CD4-positive, alpha-beta memory T cell (primary cell): ENCODE data around the gene TSC22D2. TPM values are rescaled to one million over a fixed set of nuclear protein-coding genes. Genes with fewer than 3 reads are reported as not detected.
A peak's percentile ranks its signal among the peaks of the same experiment; 100 is the strongest.

ENCODE experiments used
- CTCF ChIA-PET: fragments of 350-600 bp; sonication (Branson Sonifier 250); formaldehyde crosslinking; loops from one replicate; lab custom pipeline; 2021; ENCODE audit warnings: inconsistent platforms; ENCODE audit not compliant: partially characterized antibody; lab: Charles Lee
- POLR2A ChIA-PET: fragments of 350-600 bp; sonication (Branson Sonifier 250); formaldehyde crosslinking; loops from one replicate; lab custom pipeline; 2021; ENCODE audit not compliant: partially characterized antibody; lab: Charles Lee
- DNase-seq, 5 donors: peaks; one replicate each; pipeline versions ENCODE4 v3.0.0 to v3.0.0-alpha.2; 2020 to 2022; ENCODE audit warnings: mixed read lengths in 1 of 5
- H3K27ac ChIP-seq: one replicate; pipeline ENCODE4 v1.7.0; 2013; ENCODE audit warnings: low read depth, low read length
- H3K27me3 ChIP-seq: 2 replicates; pipeline ENCODE4 v1.7.0; 2013; ENCODE audit warnings: mild to moderate bottlenecking, low read length, moderate library complexity; ENCODE audit not compliant: insufficient read depth
- H3K36me3 ChIP-seq: 2 replicates; pipeline ENCODE4 v1.7.0; 2013; ENCODE audit warnings: mild to moderate bottlenecking, low read length, moderate library complexity; ENCODE audit not compliant: insufficient read depth
- H3K4me1 ChIP-seq: 2 replicates; pipeline ENCODE4 v1.7.0; 2013; ENCODE audit warnings: mild to moderate bottlenecking, low read length, moderate library complexity; ENCODE audit not compliant: insufficient read depth
- H3K4me3 ChIP-seq, 2 donors: one replicate each; pipeline ENCODE4 v1.7.0; 2013; ENCODE audit warnings: low read length in 2 of 2, mild to moderate bottlenecking in 1 of 2
- H3K9me3 ChIP-seq, 2 donors: one replicate each; pipeline ENCODE4 v1.7.0; 2013; ENCODE audit warnings: low read length in 2 of 2, control low read depth in 1 of 2; ENCODE audit not compliant: control insufficient read depth in 1 of 2
- H3K27ac Mint-ChIP-seq, 7 donors: one replicate each; pipeline ENCODE4 v1.8.0; 2020 to 2021; ENCODE audit warnings: mixed read lengths in 7 of 7, mild to moderate bottlenecking in 6 of 7, inconsistent platforms in 3 of 7, moderate library complexity in 3 of 7
- H3K27me3 Mint-ChIP-seq, 2 donors: one replicate each; pipeline ENCODE4 v1.8.0; 2020 to 2021; ENCODE audit warnings: mixed read lengths in 2 of 2
- H3K36me3 Mint-ChIP-seq, 2 donors: one replicate each; pipeline ENCODE4 v1.8.0; 2020 to 2021; ENCODE audit warnings: mixed read lengths in 2 of 2, inconsistent platforms in 1 of 2, mild to moderate bottlenecking in 1 of 2
- H3K4me1 Mint-ChIP-seq, 4 donors: one replicate each; pipeline ENCODE4 v1.8.0; 2020 to 2021; ENCODE audit warnings: mixed read lengths in 4 of 4, mild to moderate bottlenecking in 1 of 4
- H3K4me3 Mint-ChIP-seq, 8 donors: one replicate each; pipeline ENCODE4 v1.8.0; 2020 to 2021; ENCODE audit warnings: mixed read lengths in 8 of 8, mild to moderate bottlenecking in 7 of 8, moderate library complexity in 6 of 8, inconsistent platforms in 3 of 8
- H3K9me3 Mint-ChIP-seq, 8 donors: one replicate each; pipeline ENCODE4 v1.8.0; 2020 to 2021; ENCODE audit warnings: mixed read lengths in 8 of 8, mild to moderate bottlenecking in 5 of 8, inconsistent platforms in 3 of 8, moderate library complexity in 1 of 8
- intact Hi-C: fragments of 100-400 bp; cut with micrococcal nuclease; formaldehyde crosslinking; loops from one replicate; pipeline ENCODE4 v1.15.1; 2023
- polyA plus RNA-seq, 2 donors: library from polyadenylated mRNA; unstranded; fragments of 300-500 nt; fragmentation: Illumina TruSeq; gene quantifications; one replicate each; pipeline ENCODE4 v1.2.3, GENCODE V29; 2021
- total RNA-seq, 2 experiments: library from RNA; stranded (reverse); gene quantifications; one replicate each; pipeline ENCODE4 v1.2.3, GENCODE V29; 2021

TSC22D2 gene
- total and polyA plus RNA-seq, 4 experiments from 2014 or later: 5.5 to 25.7 (median 19.7) TPM

DNA sequence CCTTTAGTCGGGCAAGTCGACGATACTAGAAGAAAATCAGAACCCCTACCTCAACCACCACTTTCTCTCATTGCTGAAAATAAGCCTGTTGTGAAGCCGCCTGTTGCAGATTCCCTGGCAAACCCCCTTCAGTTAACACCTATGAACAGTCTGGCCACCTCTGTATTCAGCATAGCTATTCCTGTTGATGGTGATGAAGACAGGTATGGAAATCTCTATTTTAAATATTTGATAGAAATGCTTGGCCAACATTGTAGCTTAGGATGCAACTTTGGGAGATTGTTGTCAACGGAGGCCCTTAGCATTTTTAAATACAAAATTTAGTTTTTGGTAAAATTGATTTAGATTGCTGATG lies 3.0 kb downstream of the TSC22D2 start:
- Mint-ChIP-seq H3K27me3 (no peaks in the 10 kb centered on the region), H3K27ac (peak overlapping the region; percentile 47 to 93 (median 90)), H3K4me3 (peak overlapping the region; percentile 82 to 99 (median 92)), H3K36me3 (peaks cover 0 to 31% of the 10 kb centered on the region in 2 donors), H3K9me3 (peaks cover 0 to 4% (median 0%) of the 10 kb centered on the region in 8 donors), H3K4me1 (peaks cover 42 to 62% (median 52%) of the 10 kb centered on the region in 4 donors)
- peaks cover 60% of the 10 kb centered on the region for H3K4me1 ChIP-seq
- H3K9me3 ChIP-seq: no peaks in the 10 kb centered on the region
- no peaks in the 10 kb centered on the region for H3K27me3 ChIP-seq
- intact Hi-C loops: loop anchor here (2.0 to 10.0 kb wide), 3 partner anchors 16 to 794 kb away; partner anchors contain the start of gene GPR171
- peak overlapping the region; percentile 66 to 93 for H3K4me3 ChIP-seq
- no peak for DNase-seq
- ChIA-PET CTCF (interaction anchor here (1.2 to 2.4 kb wide), 6 partner anchors 13 to 125 kb away, joined by 3 to 7 read pairs (median 4); no protein-coding TSS in a partner anchor), POLR2A (interaction anchor here (0.6 to 6.8 kb wide), 6 partner anchors 8 to 351 kb away, joined by 3 to 107 read pairs (median 24); partner anchors contain the start of genes EIF2A, SELENOT, SERP1 and SIAH2)
- H3K27ac ChIP-seq: peak overlapping the region; percentile 95
- H3K36me3 ChIP-seq: no peaks in the 10 kb centered on the region

- H3K4me3 ChIP-seq: peak overlapping the region; percentile 40 to 93
- Mint-ChIP-seq H3K27ac (peak overlapping the region in 5 of 7 donors; percentile 31 to 93 (median 90)), H3K36me3 (peaks cover 0 to 31% of the 10 kb centered on the region in 2 donors), H3K9me3 (peaks cover 0 to 4% (median 0%) of the 10 kb centered on the region in 8 donors), H3K4me3 (peak overlapping the region; percentile 82 to 99 (median 92)), H3K4me1 (peaks cover 43 to 63% (median 52%) of the 10 kb centered on the region in 4 donors), H3K27me3 (no peaks in the 10 kb centered on the region)
- no peaks in the 10 kb centered on the region for H3K9me3 ChIP-seq
- no peak for DNase-seq
- peaks cover 65% of the 10 kb centered on the region for H3K4me1 ChIP-seq
- H3K27ac ChIP-seq: no peak overlapping the region
- no peaks in the 10 kb centered on the region for H3K36me3 ChIP-seq
- H3K27me3 ChIP-seq: no peaks in the 10 kb centered on the region
- ChIA-PET POLR2A (interaction anchor here (1.3 to 6.8 kb wide), 3 partner anchors 15 to 351 kb away, joined by 4 to 107 read pairs (median 74); partner anchors contain the start of genes EIF2A, SERP1 and SIAH2), CTCF (interaction anchor here (0.6 to 2.4 kb wide), 6 partner anchors 15 to 125 kb away, joined by 3 to 7 read pairs (median 4); no protein-coding TSS in a partner anchor)
- intact Hi-C loops: loop anchor here (2.0 to 10.0 kb wide), 3 partner anchors 15 to 793 kb away; partner anchors contain the start of gene GPR171
Observed at GRCh38 chr3:150411546-150411945, 3.4 kb downstream of the TSC22D2 start.

DNA sequence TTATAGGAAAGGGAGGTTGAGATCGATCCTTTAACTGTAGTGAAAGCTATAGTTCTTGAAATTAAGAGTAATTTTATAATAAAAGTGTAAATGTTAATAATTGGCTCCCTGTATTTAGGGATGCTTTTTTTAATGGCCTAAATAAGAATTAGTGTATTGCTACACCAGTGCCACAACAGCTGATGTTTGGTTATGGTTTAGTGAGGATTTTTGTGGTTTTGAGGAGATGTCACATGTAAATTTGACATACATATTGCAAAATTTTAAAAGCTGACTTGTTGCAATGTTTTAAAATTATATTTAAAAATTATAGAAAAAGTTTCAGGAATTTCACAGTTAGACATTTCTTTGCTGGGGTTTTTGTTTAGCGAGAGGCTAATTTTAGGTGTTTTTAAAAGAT lies 3.9 kb downstream of the TSC22D2 start:
- peak overlapping the region; percentile 40 to 93 for H3K4me3 ChIP-seq
- Mint-ChIP-seq H3K4me1 (peaks cover 45 to 67% (median 54%) of the 10 kb centered on the region in 4 donors), H3K27me3 (no peaks in the 10 kb centered on the region)

DNA sequence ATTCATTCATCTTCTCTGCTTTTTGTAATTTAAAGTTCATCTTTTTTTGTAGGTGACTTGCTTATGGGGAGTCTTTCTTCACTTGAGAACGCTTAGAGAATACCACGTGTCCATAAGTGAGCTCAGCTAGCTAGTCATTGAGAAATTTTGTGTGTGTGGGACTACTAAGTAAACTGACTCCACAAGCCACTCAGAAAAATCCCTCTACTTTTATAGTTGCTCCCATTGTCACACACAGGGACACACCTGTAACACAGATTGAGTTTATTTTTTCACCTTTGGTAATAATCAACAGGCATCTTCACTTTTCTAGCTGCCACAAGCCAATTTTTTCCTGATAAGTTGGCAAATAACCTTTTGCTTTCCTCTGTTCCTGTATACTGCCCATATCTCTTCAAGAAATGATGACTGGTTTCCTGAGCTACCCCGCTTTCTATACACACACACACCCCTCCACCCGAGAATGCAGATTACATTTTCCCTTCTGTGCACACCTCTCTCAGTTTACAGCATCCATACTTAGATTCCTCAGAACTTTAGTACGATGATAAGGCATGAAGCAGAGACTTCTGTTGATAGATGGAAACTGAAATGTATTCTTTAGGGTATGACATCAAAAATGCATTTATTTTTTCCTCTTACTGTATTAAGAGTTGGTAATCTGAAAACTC lies 4.6 kb downstream of the TSC22D2 start:
- intact Hi-C loops: loop anchor here (1.0 to 10.0 kb wide), 3 partner anchors 8 to 792 kb away; partner anchors contain the start of gene GPR171
- ChIA-PET POLR2A (interaction anchor here (1.3 to 6.8 kb wide), 2 partner anchors 14 to 133 kb away, joined by 4 to 74 read pairs; partner anchors contain the start of genes EIF2A and SERP1), CTCF (interaction anchor here (1.9 to 2.4 kb wide), 3 partner anchors 16 to 83 kb away, joined by 5 to 7 read pairs (median 7); no protein-coding TSS in a partner anchor)
- Histone ChIP-seq H3K27ac (no peak overlapping the region), H3K36me3 (no peaks in the 10 kb centered on the region), H3K4me3 (peak overlapping the region; percentile 44 to 93), H3K4me1 (peaks cover 66% of the 10 kb centered on the region), H3K27me3 (no peaks in the 10 kb centered on the region), H3K9me3 (no peaks in the 10 kb centered on the region)
- H3K9me3 Mint-ChIP-seq: peaks cover 0 to 4% (median 0%) of the 10 kb centered on the region in 8 donors
- peaks cover 45 to 71% (median 56%) of the 10 kb centered on the region in 4 donors for H3K4me1 Mint-ChIP-seq
- peaks cover 7 to 34% of the 10 kb centered on the region in 2 donors for H3K36me3 Mint-ChIP-seq
- no peaks in the 10 kb centered on the region for H3K27me3 Mint-ChIP-seq
- H3K27ac Mint-ChIP-seq: peak overlapping the region in 6 of 7 donors; percentile 3 to 82 (median 23)
- DNase-seq: no peak
- H3K4me3 Mint-ChIP-seq: peak overlapping the region; percentile 82 to 98 (median 88)

More for the DNA sequence above, 3.9 kb downstream of the TSC22D2 start:
- no peaks in the 10 kb centered on the region for H3K36me3 ChIP-seq
- intact Hi-C loops: loop anchor here (1.0 to 10.0 kb wide), 4 partner anchors 8 to 793 kb away; partner anchors contain the start of gene GPR171
- ChIA-PET CTCF (interaction anchor here (0.6 to 2.4 kb wide), 4 partner anchors 16 to 103 kb away, joined by 3 to 7 read pairs (median 6); no protein-coding TSS in a partner anchor), POLR2A (interaction anchor here (1.3 to 6.8 kb wide), 3 partner anchors 14 to 350 kb away, joined by 4 to 107 read pairs (median 74); partner anchors contain the start of genes EIF2A, SERP1 and SIAH2)
- Mint-ChIP-seq H3K9me3 (peaks cover 0 to 4% (median 0%) of the 10 kb centered on the region in 8 donors), H3K4me3 (peak overlapping the region; percentile 82 to 99 (median 92)), H3K36me3 (peaks cover 0 to 31% of the 10 kb centered on the region in 2 donors), H3K27ac (peak overlapping the region in 4 of 7 donors; percentile 31 to 93 (median 77))
- DNase-seq: peak in 1 of 5 donors; percentile 20
- no peak overlapping the region for H3K27ac ChIP-seq
- no peaks in the 10 kb centered on the region for H3K27me3 ChIP-seq
- peaks cover 66% of the 10 kb centered on the region for H3K4me1 ChIP-seq
- no peaks in the 10 kb centered on the region for H3K9me3 ChIP-seq

GRCh38 chr3:150414258-150414657 lies 6.2 kb downstream of the TSC22D2 start:
- Mint-ChIP-seq H3K9me3 (peaks cover 0 to 3% (median 0%) of the 10 kb centered on the region in 8 donors), H3K4me1 (peaks cover 54 to 78% (median 66%) of the 10 kb centered on the region in 4 donors), H3K4me3 (peak overlapping the region; percentile 46 to 98 (median 84)), H3K27ac (peak overlapping the region in 1 of 7 donors; percentile 25), H3K36me3 (peaks cover 8 to 32% of the 10 kb centered on the region in 2 donors), H3K27me3 (no peaks in the 10 kb centered on the region)
- no peak overlapping the region for H3K27ac ChIP-seq
- H3K27me3 ChIP-seq: no peaks in the 10 kb centered on the region
- intact Hi-C loops: loop anchor here (5.0 to 10.0 kb wide), 2 partner anchors 33 to 791 kb away; partner anchors contain the start of gene GPR171
- CTCF ChIA-PET: no interaction called here
- DNase-seq: peak in 1 of 5 donors; percentile 9
- POLR2A ChIA-PET: interaction anchor here (1.3 kb wide), 1 partner anchor 132 kb away, joined by 3 read pairs; the partner anchor contains the start of gene SERP1
- no peak overlapping the region for H3K4me3 ChIP-seq
- H3K36me3 ChIP-seq: no peaks in the 10 kb centered on the region
- no peaks in the 10 kb centered on the region for H3K9me3 ChIP-seq
- H3K4me1 ChIP-seq: peaks cover 80% of the 10 kb centered on the region

GRCh38 chr3:150414959-150415358 lies 6.9 kb downstream of the TSC22D2 start:
- ChIA-PET CTCF (no interaction called here), POLR2A (interaction anchor here (0.6 to 1.3 kb wide), 2 partner anchors 131 to 716 kb away, joined by 3 read pairs; partner anchors contain the start of gene SERP1)
- no peak for DNase-seq
- H3K27ac Mint-ChIP-seq: no peak overlapping the region
- intact Hi-C loops: loop anchor here (5.0 to 10.0 kb wide), 2 partner anchors 32 to 790 kb away; partner anchors contain the start of gene GPR171
- H3K4me3 Mint-ChIP-seq: peak overlapping the region in 7 of 8 donors; percentile 30 to 98 (median 87)
- peaks cover 59 to 82% (median 71%) of the 10 kb centered on the region in 4 donors for H3K4me1 Mint-ChIP-seq
- H3K9me3 Mint-ChIP-seq: no peaks in the 10 kb centered on the region
- no peaks in the 10 kb centered on the region for H3K9me3 ChIP-seq
- no peaks in the 10 kb centered on the region for H3K27me3 ChIP-seq
- H3K36me3 Mint-ChIP-seq: peaks cover 8 to 32% of the 10 kb centered on the region in 2 donors
- no peaks in the 10 kb centered on the region for H3K36me3 ChIP-seq
- H3K27ac ChIP-seq: no peak overlapping the region
- H3K4me1 ChIP-seq: peaks cover 87% of the 10 kb centered on the region
- no peaks in the 10 kb centered on the region for H3K27me3 Mint-ChIP-seq
- no peak overlapping the region for H3K4me3 ChIP-seq
